ENCODE measurements around the gene FCN3. TPM values are rescaled to one million over a fixed set of nuclear protein-coding genes. Genes with fewer than 3 reads are reported as not detected.

Gene FCN3
- total and polyA plus RNA-seq, 9 of the 15 experiments (the other 6 are each of a cell fraction or from before 2014, with no cell fraction given), result 0.49 TPM; not detected in 8

- TF ChIP-seq CHD7 (IDR thresholded peaks at IDR 0.05; ENCODE audit: low read depth, low read length), result no peak
- TF ChIP-seq CC2D1A (IDR thresholded peaks at IDR 0.05), result peak; percentile 74
- TF ChIP-seq MEIS2 (IDR thresholded peaks at IDR 0.05; ENCODE audit: partially characterized antibody), result peak; percentile 49
- no peak for TF ChIP-seq NR2F6 (CRISPR knock-in tag; IDR thresholded peaks at IDR 0.05)
- TF ChIP-seq TFE3 (CRISPR knock-in tag; IDR thresholded peaks at IDR 0.05), result no peak
- no peak for TF ChIP-seq ATF2 (CRISPR knock-in tag; IDR thresholded peaks at IDR 0.05)
- no peak for TF ChIP-seq CXXC5 (CRISPR knock-in tag; IDR thresholded peaks at IDR 0.05)
- TF ChIP-seq HMGN3 (IDR thresholded peaks at IDR 0.05; ENCODE audit: borderline replicate concordance, extremely low read depth, insufficient read length, low read depth, low read length), result no peak
- TF ChIP-seq ZNF134 (CRISPR knock-in tag; conservative IDR thresholded peaks at IDR 0.05), result no peak
- no peak; a peak in 1 of 4 replicates for TF ChIP-seq FOXA3 (CRISPR knock-in tag; conservative IDR thresholded peaks at IDR 0.05 in 1 of 2, IDR thresholded peaks at IDR 0.05 in 1 of 2)
- no peak for TF ChIP-seq ZNF699 (CRISPR knock-in tag; IDR thresholded peaks at IDR 0.05; ENCODE audit: insufficient replicate concordance)
- no peak for TF ChIP-seq EGR1 (conservative IDR thresholded peaks at IDR 0.05)
- TF ChIP-seq RCOR1 (IDR thresholded peaks at IDR 0.05; ENCODE audit: borderline replicate concordance in 1 of 2, low read depth in 2 of 2, low read length in 2 of 2), result peak in 1 of 2 experiments; percentile 40; a peak in 1 of 4 replicates
Measured at GRCh38 chr1:27388337-27389005, 13.8 kb upstream of the FCN3 start (continued).
